Duodenal mucosa (tissue), 2 donors: ENCODE measurements around the gene LDLRAD3.
"Not testable (repeated sequence)": the region's sequence is repeated elsewhere in the genome, so short reads cannot be mapped to it uniquely, and the experiment has no call there.

Source experiments
- H3K27ac ChIP-seq: one replicate; pipeline ENCODE4 v1.7.0; 2013; ENCODE audit warnings: low read depth, low read length
- H3K27me3 ChIP-seq, 2 donors: one replicate each; pipeline ENCODE4 v1.7.0; 2013; ENCODE audit warnings: low read length in 2 of 2, control low read depth in 1 of 2; ENCODE audit not compliant: insufficient read depth in 2 of 2, control insufficient read depth in 1 of 2
- H3K36me3 ChIP-seq, 2 donors: one replicate each; pipeline ENCODE4 v1.7.0; 2013; ENCODE audit warnings: low read length in 2 of 2, control low read depth in 1 of 2; ENCODE audit not compliant: insufficient read depth in 2 of 2, control insufficient read depth in 1 of 2
- H3K4me1 ChIP-seq, 2 donors: one replicate each; pipeline ENCODE4 v1.7.0; 2013; ENCODE audit warnings: low read length in 2 of 2, control low read depth in 1 of 2; ENCODE audit not compliant: insufficient read depth in 2 of 2, control insufficient read depth in 1 of 2
- H3K4me3 ChIP-seq, 2 donors: one replicate each; pipeline ENCODE4 v1.7.0; 2013; ENCODE audit warnings: low read length in 2 of 2, low read depth in 1 of 2
- H3K9ac ChIP-seq, 2 donors: one replicate each; pipeline ENCODE4 v1.7.0; 2013; ENCODE audit warnings: low read length in 2 of 2, low read depth in 1 of 2
- H3K9me3 ChIP-seq, 2 donors: one replicate each; pipeline ENCODE4 v1.7.0; 2013; ENCODE audit warnings: low read length in 2 of 2, control low read depth in 1 of 2; ENCODE audit not compliant: control insufficient read depth in 1 of 2

LDLRAD3 gene

DNA sequence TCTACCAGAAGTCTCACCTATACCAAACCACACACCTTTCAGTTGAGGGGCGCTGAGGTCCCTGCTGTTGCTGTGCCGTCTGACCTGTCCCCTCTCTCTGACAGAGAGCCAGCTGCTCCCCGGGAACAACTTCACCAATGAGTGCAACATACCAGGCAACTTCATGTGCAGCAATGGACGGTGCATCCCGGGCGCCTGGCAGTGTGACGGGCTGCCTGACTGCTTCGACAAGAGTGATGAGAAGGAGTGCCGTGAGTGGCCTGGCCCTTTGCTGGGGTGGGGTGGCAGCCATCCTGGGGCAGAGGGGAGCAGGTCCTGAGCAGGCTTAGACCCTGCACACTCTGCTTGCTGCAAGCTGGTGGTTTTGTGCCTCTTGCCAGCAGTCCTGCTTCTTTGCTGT lies 92.1 kb downstream of the LDLRAD3 start:
- Histone ChIP-seq H3K9ac (no peak overlapping the region), H3K4me3 (no peak overlapping the region), H3K27ac (no peak overlapping the region), H3K27me3 (no peaks in the 10 kb centered on the region), H3K36me3 (no peaks in the 10 kb centered on the region), H3K4me1 (peaks cover 5 to 8% of the 10 kb centered on the region in 2 donors), H3K9me3 (no peaks in the 10 kb centered on the region)

DNA sequence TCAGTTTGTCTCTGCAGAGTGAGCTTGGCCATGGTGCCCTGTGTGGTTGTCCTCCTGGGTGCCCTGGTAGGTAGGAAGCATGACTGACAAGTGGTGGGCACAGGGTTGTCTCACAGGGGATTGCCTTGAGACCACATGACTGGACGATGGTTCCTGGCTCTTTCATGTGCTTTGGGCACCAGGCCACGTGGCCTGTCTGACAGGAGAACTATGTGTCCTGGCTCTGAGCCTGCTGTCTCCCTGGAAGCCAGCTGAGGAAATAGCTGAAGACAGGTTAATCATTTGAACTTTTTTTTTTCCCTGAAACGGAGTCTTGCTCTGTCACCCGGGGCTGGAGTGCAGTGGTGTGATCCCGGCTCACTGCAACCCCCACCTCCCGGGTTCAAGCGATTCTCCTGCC lies 93.2 kb downstream of the LDLRAD3 start:
- Histone ChIP-seq H3K4me1 (peaks cover 3 to 5% of the 10 kb centered on the region in 2 donors), H3K27ac (no peak overlapping the region), H3K36me3 (no peaks in the 10 kb centered on the region), H3K9me3 (no peaks in the 10 kb centered on the region), H3K27me3 (no peaks in the 10 kb centered on the region), H3K4me3 (no peak overlapping the region), H3K9ac (no peak overlapping the region)

DNA sequence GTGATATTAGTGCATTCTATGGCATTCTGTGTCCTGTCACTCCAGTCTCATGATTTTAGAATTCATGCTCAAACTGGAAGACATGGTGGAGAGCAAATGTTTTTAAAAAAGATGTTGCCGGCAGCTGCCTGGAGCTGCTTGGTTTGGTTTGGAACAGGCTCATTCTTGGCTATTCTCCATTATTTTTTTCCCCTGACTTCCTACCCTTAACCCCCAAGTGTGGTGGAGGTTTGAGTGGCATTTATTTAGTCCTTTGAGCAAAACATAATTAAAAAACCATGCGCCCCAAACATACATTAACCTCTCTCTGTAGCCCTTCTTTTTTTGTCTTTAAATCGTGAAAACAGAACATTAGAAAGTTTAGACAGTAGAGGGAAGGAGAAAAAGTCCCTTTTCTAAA lies 94.7 kb downstream of the LDLRAD3 start:
- Histone ChIP-seq H3K9me3 (no peaks in the 10 kb centered on the region), H3K4me1 (peaks cover 3 to 5% of the 10 kb centered on the region in 2 donors), H3K4me3 (no peak overlapping the region), H3K36me3 (no peaks in the 10 kb centered on the region), H3K27me3 (no peaks in the 10 kb centered on the region), H3K9ac (no peak overlapping the region), H3K27ac (no peak overlapping the region)

DNA sequence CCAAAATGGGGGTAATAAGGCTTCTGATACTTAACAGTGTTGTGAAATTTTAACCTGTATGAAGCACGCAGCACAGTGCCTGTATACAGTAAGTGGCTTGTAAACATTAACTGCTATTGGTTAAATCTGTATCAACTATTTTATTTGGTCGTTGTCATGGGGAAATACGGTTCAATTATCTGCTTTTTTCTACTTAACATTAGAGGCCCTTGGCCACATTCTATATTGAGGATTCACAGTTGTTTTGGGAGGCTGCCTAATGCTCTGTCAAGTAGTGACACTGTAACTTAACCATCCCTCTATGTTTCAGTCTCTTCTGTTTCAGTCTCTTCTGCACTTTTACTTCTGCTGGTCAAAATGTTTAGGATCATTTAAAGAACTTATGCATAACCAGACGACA lies 95.6 kb downstream of the LDLRAD3 start:
- Histone ChIP-seq H3K27ac (no peak overlapping the region), H3K27me3 (no peaks in the 10 kb centered on the region), H3K4me3 (no peak overlapping the region), H3K36me3 (no peaks in the 10 kb centered on the region), H3K9me3 (no peaks in the 10 kb centered on the region), H3K9ac (no peak overlapping the region), H3K4me1 (peaks cover 3 to 5% of the 10 kb centered on the region in 2 donors)

DNA sequence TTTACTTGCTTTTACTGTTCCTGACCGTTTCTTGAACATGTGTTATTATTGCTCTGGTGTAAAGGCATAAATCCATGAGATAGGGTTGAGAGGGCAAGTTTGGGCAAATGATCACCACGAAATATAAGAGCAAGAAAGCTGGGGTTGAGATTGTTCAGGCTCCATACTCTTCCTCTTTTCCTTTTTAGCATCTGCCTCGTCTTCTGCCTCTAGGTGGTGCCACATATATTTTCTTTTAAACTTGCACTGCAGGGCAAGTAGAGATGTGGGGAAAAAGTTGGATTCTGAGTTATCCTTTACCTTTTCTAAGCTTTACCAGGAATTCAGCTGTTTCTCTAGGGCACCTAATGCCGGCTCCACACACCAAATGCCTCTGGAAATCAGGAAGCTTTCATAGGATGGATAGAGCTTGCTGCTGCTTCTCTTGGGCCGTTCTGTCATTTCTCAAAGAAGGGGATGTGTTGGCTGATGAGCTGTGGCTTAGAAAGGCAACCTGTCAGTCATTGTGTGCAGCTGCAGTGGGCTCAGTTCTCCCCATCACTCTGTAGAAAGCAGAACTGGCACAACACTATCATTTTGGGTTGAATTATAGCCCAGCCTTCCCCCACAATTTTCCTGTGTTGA lies 98.2 kb downstream of the LDLRAD3 start:
- Histone ChIP-seq H3K27me3 (no peaks in the 10 kb centered on the region), H3K9me3 (no peaks in the 10 kb centered on the region)

DNA sequence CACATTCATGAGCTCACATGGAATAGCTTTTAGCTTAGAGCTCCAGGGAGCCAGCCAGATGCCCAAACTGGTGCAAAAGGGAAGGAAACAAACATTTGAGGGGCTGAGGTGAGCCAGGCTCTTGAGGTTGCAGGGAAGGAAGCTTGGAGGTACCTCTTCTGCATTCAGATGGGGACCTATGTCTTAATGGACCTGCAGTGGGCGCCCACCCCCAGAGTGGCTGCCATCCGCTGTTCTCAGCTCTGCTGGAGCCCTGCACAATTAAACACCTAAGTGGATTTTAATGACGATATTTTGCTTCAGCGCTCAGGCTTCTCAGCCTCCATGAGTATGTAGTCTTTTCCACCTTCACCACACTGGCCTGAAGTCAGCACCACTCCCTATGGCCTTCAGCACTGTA lies 100.8 kb downstream of the LDLRAD3 start:
- H3K4me1 ChIP-seq = no peaks in the 10 kb centered on the region
- H3K27ac ChIP-seq = no peak overlapping the region
- no peak overlapping the region for H3K4me3 ChIP-seq
- no peak overlapping the region for H3K9ac ChIP-seq
- H3K27me3 ChIP-seq = no peaks in the 10 kb centered on the region
- no peaks in the 10 kb centered on the region for H3K36me3 ChIP-seq
- H3K9me3 ChIP-seq = no peaks in the 10 kb centered on the region

More for the DNA sequence above, 98.2 kb downstream of the LDLRAD3 start:
- Histone ChIP-seq H3K36me3 (no peaks in the 10 kb centered on the region), H3K4me1 (peaks cover 1 to 3% of the 10 kb centered on the region in 2 donors), H3K4me3 (no peak overlapping the region), H3K27ac (no peak overlapping the region), H3K9ac (no peak overlapping the region)

DNA sequence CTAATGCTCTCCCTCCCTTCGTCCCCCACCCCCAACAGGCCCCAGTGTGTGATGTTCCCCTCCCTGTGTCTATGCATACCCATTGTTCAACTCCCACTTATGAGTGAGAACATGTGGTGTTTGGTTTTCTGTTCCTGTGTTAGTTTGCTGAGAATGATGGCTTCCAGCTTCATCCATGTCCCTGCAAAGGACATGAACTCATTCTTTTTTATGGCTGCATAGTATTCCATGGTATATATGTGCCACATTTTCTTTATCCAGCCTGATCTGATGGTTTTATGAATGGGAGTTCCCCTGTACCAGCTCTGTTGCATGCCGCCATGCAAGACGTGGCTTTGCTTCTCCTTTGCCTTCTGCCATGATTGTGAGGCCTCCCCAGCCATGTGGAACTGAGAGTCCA lies 102.1 kb downstream of the LDLRAD3 start:
- H3K27ac ChIP-seq, H3K4me3 ChIP-seq, H3K27me3 ChIP-seq, H3K9ac ChIP-seq, H3K9me3 ChIP-seq, H3K36me3 ChIP-seq, H3K4me1 ChIP-seq: not testable (repeated sequence)

DNA sequence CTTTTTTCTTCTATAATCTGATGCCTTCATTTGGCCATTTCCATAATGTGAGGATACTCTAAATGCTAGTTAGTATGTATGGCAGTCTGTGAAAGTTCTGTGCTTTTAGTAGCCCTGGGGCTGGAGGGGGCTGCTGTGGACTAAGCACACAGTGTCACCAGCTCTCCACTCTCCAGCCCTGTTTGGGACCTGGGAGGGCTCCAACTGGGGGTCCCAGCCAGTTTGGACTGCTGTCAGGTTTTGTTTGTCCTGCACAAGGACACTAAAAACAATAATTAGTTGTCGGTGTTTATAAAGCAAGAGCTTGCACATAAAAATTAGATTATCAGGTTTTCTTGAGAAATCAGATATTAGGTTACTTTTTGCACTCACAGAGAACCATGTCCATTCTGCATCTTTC lies 103.1 kb downstream of the LDLRAD3 start:
- no peak overlapping the region for H3K27ac ChIP-seq
- H3K4me3 ChIP-seq = no peak overlapping the region
- no peak overlapping the region for H3K9ac ChIP-seq
- no peaks in the 10 kb centered on the region for H3K4me1 ChIP-seq
- H3K36me3 ChIP-seq = no peaks in the 10 kb centered on the region
- H3K27me3 ChIP-seq = no peaks in the 10 kb centered on the region
- H3K9me3 ChIP-seq = no peaks in the 10 kb centered on the region

DNA sequence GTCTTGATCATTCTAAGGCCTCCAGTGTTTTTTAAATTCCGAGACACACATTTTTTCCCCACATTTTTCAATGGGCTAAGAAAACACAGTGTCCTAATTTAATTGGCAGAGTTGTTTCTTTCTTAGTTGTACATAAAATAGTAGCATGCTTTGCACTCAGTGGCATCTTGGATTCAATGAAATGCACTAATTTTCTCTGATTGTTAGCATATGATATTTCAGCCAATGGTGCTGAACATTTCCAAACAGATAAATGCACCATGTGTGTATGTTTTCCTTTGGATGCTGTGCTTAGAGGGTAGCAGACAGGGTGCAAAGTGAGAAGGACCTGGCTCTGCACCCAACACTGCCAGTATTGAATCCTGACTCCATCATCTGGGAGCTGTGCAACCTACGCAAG lies 103.5 kb downstream of the LDLRAD3 start:
- Histone ChIP-seq H3K36me3 (no peaks in the 10 kb centered on the region), H3K27ac (no peak overlapping the region), H3K4me1 (no peaks in the 10 kb centered on the region), H3K27me3 (no peaks in the 10 kb centered on the region), H3K4me3 (no peak overlapping the region), H3K9me3 (no peaks in the 10 kb centered on the region), H3K9ac (no peak overlapping the region)

DNA sequence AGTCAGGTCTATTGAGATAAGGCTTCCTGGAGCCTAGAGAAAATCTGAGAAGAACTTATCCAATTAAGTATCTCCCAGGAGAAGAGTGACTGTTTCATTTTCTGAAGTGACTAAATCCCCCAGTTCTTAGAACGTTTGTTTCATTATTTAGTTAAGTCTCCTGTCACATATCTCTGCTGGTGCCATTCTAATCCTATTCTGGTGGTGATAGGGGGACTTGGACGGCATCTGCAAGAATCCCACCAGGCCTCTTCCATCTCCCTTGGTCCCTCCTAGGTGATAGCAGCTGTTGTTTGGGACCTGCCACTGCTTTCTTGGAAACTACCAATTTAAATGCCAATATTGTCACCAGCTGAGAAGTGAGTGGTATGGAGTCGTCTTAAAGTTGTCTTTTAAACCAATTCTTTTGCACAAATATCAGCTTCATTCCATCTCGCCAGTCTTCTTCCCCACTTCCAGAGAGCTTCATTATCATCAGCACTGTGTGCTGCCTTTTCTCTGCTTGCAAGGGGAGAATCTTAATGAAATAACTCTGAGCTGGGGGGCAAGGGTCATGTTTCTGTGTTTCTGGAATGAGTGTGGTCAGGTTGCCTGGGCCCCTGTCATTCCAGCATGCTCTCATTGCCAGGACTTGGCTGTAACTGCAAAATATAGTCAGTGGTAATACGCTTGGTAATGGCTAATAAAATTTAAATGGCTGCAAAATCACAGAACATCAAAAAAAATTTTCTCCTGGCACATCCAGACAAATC lies 104.8 kb downstream of the LDLRAD3 start:
- Histone ChIP-seq H3K9ac (no peak overlapping the region), H3K36me3 (no peaks in the 10 kb centered on the region), H3K4me3 (no peak overlapping the region), H3K9me3 (no peaks in the 10 kb centered on the region), H3K27me3 (no peaks in the 10 kb centered on the region), H3K4me1 (no peaks in the 10 kb centered on the region), H3K27ac (no peak overlapping the region)
